Heart right ventricle (tissue), 16 donors: ENCODE results near the gene C2orf49. TPM values are rescaled to one million over a fixed set of nuclear protein-coding genes. Genes with fewer than 3 reads are reported as not detected.

Experiments used
- ATAC-seq, 8 donors: fragments of 200-7000 bp; cut with Tn5 transposase; one replicate each; pipeline ENCODE4 v1.9.1; 2020; ENCODE audit warnings: mild to moderate bottlenecking in 8 of 8, moderate library complexity in 8 of 8, moderate number of reproducible peaks in 1 of 8
- DNase-seq, 2 donors: peaks; one replicate each; pipeline ENCODE4 v3.0.0-alpha.2; 2020
- H3K27ac ChIP-seq, 10 donors: fragments of 200-600 bp; sonication (generic) in 2 of 10; one replicate each; pipeline versions ENCODE4 v1.5.0 to v1.8.0; 2020 to 2022; ENCODE audit warnings: mild to moderate bottlenecking in 3 of 10
- H3K27me3 ChIP-seq, 7 donors: fragments of 200-600 bp; one replicate each; pipeline ENCODE4 v1.8.0; 2021 to 2022; ENCODE audit warnings: mild to moderate bottlenecking in 2 of 7
- H3K36me3 ChIP-seq, 9 donors: fragments of 200-600 bp; sonication (generic) in 1 of 9; one replicate each; pipeline versions ENCODE4 v1.5.0 to v1.8.0; 2020 to 2022; ENCODE audit warnings: mild to moderate bottlenecking in 2 of 9
- H3K4me1 ChIP-seq, 9 donors: fragments of 200-600 bp; sonication (generic) in 1 of 9; one replicate each; pipeline versions ENCODE4 v1.5.0 to v1.8.0; 2020 to 2022; ENCODE audit warnings: mild to moderate bottlenecking in 4 of 9
- H3K4me3 ChIP-seq, 10 donors: fragments of 200-600 bp; sonication (generic) in 2 of 10; one replicate each; pipeline versions ENCODE4 v1.5.0 to v1.8.0; 2020 to 2022; ENCODE audit warnings: mild to moderate bottlenecking in 7 of 10, moderate library complexity in 2 of 10
- H3K9me3 ChIP-seq, 11 donors: fragments of 200-600 bp in 10 of 11; sonication (generic) in 2 of 11; one replicate each; pipeline versions ENCODE4 v1.5.0 to v1.8.0; 2013 to 2022; ENCODE audit warnings: mild to moderate bottlenecking in 2 of 11, control low read depth in 1 of 11, moderate library complexity in 1 of 11
- CTCF ChIP-seq, 9 donors: fragments of 200-600 bp; sonication (generic) in 2 of 9; IDR thresholded peaks; one replicate each; pipeline versions ENCODE4 v1.5.0 to v1.8.0; 2021 to 2022; ENCODE audit warnings: antibody characterized with exemption in 9 of 9, mild to moderate bottlenecking in 5 of 9, moderate library complexity in 1 of 9
- WGBS, 2 donors: extraction: QIAGEN DNeasy Blood & Tissue Kit; methylation state at CpG; one replicate each; pipeline ENCODE4 v1.1.7; 2013; ENCODE audit warnings: inconsistent platforms in 1 of 2; 5-methylcytosine and 5-hydroxymethylcytosine counted together
- intact Hi-C, 10 donors: fragments of 100-400 bp; cut with DNase I; formaldehyde crosslinking; loops; one replicate each; pipeline versions ENCODE4 v1.11.1 to v1.14.2; 2022
- polyA plus RNA-seq, 2 donors: library from polyadenylated mRNA; stranded (reverse); fragments of 200-250 nt; gene quantifications; one replicate each; pipeline ENCODE4 v1.2.3, GENCODE V29; 2013
- total RNA-seq, 10 donors: library from RNA; stranded (reverse); fragmentation: NEBNext Ultra II Directional in 3 of 10; extraction: Animal tissue kit (Norgen Biotek cat#: 25700) in 3 of 10; gene quantifications; one replicate each; pipeline versions ENCODE4 v1.2.1 to v1.2.4, GENCODE V29; 2021 to 2023
- donor health status: Arrhythmogenic right ventricular cardiomyopathy.
- donor health status: ischemic (EF 13 %, LVEDD 7.1; RV severe dilation, severe dysfunction).
- donor health status: healthy with polysubstance abuse.
- donor health status: DM: no; HTN: yes; CAD: no.
- donor health status: DM: no; HTN: no; CAD: no.
- donor health status: ischemic (EF 25% LVEDD 6.9; RV normal size, moderate dysfunction).
- donor health status: ischemic (EF 25% LVEDD 5.7; RV mildly dilated, moderate dysfunction).
- donor health status: healthy.
- donor health status: DM: yes; HTN: yes; CAD: no.
- donor health status: Ischemic cardiomyopathy.
- donor health status: ischemic (EF 35%, LVEDD 5.7; RV mildly dilated, moderate dysfunction).
- donor health status: nonischemic (EF 11% LVEDD 7.7; RV severe dilation, severe dysfunction).
- donor health status: DM: yes; HTN: yes; CAD: no.
- donor health status: PGD.
- donor health status: ischemic (EF 29% LVEDD 5.4; RV normal size, mild dysfunction).
- donor health status: nonischemic (EF 23%, LVEDD 6.1; RV moderate dilation, normal function).

The C2orf49 gene
- total and polyA plus RNA-seq, 12 donors = 9.0 to 22.9 (median 16.2) TPM

DNA sequence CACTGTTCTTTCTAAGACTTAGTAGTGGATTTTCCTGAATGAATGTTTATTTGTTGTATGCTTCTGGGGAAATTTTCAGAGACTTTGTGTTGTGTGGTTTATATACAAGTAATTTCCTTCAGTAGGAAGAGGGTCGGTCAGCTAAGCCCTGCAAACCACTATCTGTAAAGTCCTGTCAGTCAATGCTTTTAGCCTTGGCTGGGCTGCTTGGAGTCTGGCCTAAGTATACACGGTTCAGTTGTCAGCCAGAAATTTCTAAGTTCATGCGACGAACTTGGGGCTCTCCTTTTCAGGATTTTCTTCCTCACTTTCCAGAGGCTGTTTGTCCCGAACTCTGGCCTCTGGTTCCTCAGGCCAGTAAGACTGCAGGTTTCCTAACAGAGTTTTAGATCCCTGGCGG is 21.3 kb downstream of the C2orf49 start:
- Histone ChIP-seq H3K4me1 (peaks cover 0 to 19% (median 3%) of the 10 kb centered on the region in 9 donors), H3K4me3 (no peak overlapping the region), H3K36me3 (peaks cover 0 to 96% (median 45%) of the 10 kb centered on the region in 9 donors), H3K27ac (peak overlapping the region in 5 of 10 donors; percentile 2 to 55 (median 7)), H3K9me3 (peaks cover 0 to 25% (median 9%) of the 10 kb centered on the region in 11 donors), H3K27me3 (no peaks in the 10 kb centered on the region)
- peak in 4 of 8 donors; percentile 10 to 29 (median 19) for ATAC-seq
- intact Hi-C loops = no loop called here
- TF ChIP-seq CTCF (IDR thresholded peaks at IDR 0.05) = no peak
- DNase-seq = no peak
- WGBS, 2 donors = 52 to 59% methylated on average over 6 of the region's 6 CpGs

- peaks cover 0 to 20% (median 8%) of the 10 kb centered on the region in 11 donors for H3K9me3 ChIP-seq
- no peaks in the 10 kb centered on the region for H3K27me3 ChIP-seq
- H3K4me1 ChIP-seq = peaks cover 0 to 45% (median 6%) of the 10 kb centered on the region in 9 donors
- no peak for TF ChIP-seq CTCF (IDR thresholded peaks at IDR 0.05)
- H3K4me3 ChIP-seq = no peak overlapping the region
- DNase-seq (no peak), ATAC-seq (no peak)
- peaks cover 0 to 100% (median 62%) of the 10 kb centered on the region in 9 donors for H3K36me3 ChIP-seq
- peak overlapping the region in 5 of 10 donors; percentile 3 to 35 (median 17) for H3K27ac ChIP-seq
- 48 to 51% methylated on average over 11 of the region's 11 CpGs for WGBS, 2 donors
- intact Hi-C loops = no loop called here
Measured at GRCh38 chr2:105361102-105361889, 24.0 kb downstream of the C2orf49 start.

DNA sequence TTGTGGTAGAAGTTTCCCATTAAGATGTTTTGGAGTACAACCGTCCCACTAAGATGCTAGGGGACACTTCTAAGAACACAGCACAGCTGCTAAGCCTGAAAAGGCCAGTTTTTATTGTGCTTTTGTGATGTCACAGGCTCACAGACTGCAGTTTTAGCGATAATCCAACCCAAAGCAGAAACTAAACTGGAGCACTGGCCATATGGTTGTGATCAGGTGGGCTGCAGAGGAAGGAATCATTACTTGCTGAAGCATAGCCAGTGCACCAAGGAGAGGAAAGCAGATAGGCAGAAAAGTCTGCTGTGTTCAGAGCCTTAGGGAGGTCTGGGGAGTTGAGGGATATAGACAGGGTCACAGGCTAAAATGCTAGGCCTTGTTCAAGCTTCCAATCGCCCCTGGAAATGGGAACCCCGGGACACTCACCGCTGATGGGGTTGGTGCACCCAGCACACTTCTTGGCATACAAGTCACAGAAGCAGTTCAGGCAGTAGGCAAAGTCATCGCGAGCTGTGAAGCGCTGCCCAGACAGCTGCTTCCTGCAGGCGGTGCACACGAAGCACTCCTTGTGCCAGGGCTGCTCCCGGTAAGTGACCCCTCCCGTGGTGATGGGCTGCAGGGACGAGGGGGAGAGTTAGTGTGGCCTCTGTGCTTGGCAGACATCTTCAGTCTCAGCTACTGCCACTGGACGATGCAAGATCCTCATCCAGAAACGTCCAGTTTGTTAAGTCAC is 25.7 kb downstream of the C2orf49 start:
- no peaks in the 10 kb centered on the region for H3K27me3 ChIP-seq
- H3K4me1 ChIP-seq = peaks cover 0 to 57% (median 6%) of the 10 kb centered on the region in 9 donors
- no peak for TF ChIP-seq CTCF (IDR thresholded peaks at IDR 0.05)
- DNase-seq = no peak
- H3K9me3 ChIP-seq = peaks cover 0 to 2% (median 0%) of the 10 kb centered on the region in 11 donors
- H3K36me3 ChIP-seq = peaks cover 0 to 100% (median 66%) of the 10 kb centered on the region in 9 donors
- peak overlapping the region in 7 of 10 donors; percentile 7 to 51 (median 27) for H3K27ac ChIP-seq
- ATAC-seq = peak in 4 of 8 donors; percentile 1 to 18 (median 6)
- H3K4me3 ChIP-seq = no peak overlapping the region
- WGBS, 2 donors = 52 to 61% methylated on average over 15 of the region's 15 CpGs
- intact Hi-C loops = no loop called here

GRCh38 chr2:105364436-105365139 is 27.2 kb downstream of the C2orf49 start:
- Histone ChIP-seq H3K9me3 (no peaks in the 10 kb centered on the region), H3K27me3 (no peaks in the 10 kb centered on the region), H3K27ac (peak overlapping the region in 6 of 10 donors; percentile 15 to 41 (median 35)), H3K36me3 (peaks cover 0 to 100% (median 62%) of the 10 kb centered on the region in 9 donors), H3K4me3 (no peak overlapping the region), H3K4me1 (peaks cover 0 to 72% (median 12%) of the 10 kb centered on the region in 9 donors)
- WGBS, 2 donors = 64 to 78% methylated on average over 5 of the region's 5 CpGs
- intact Hi-C loops = loop anchor here in 2 of 10 donors (5.0 kb wide), 1 partner anchor 158 kb away; no protein-coding TSS in a partner anchor
- DNase-seq (no peak), ATAC-seq (no peak)
- TF ChIP-seq CTCF (IDR thresholded peaks at IDR 0.05) = no peak
